Thyroid gland (tissue), 4 donors: ENCODE data around the gene MED27. TPM values are rescaled to one million over a fixed set of nuclear protein-coding genes. Genes with fewer than 3 reads are reported as not detected.

ENCODE experiments used
- DNase-seq, 2 donors: peaks; one replicate each; pipeline ENCODE4 v3.0.0-alpha.2; 2019
- H3K27ac ChIP-seq, 3 donors: fragments of 200-600 bp; sonication (generic); 1 replicate in 2 of 3; 2 replicates in 1 of 3; pipeline ENCODE4 v1.5.1; 2016 to 2019; ENCODE audit warnings: mild to moderate bottlenecking in 1 of 3, moderate library complexity in 1 of 3
- H3K27me3 ChIP-seq: fragments of 200-600 bp; sonication (generic); one replicate; pipeline ENCODE4 v1.5.1; 2019
- H3K36me3 ChIP-seq, 2 donors: fragments of 200-600 bp; sonication (generic); one replicate each; pipeline ENCODE4 v1.5.1; 2016 to 2019
- H3K4me1 ChIP-seq, 2 donors: fragments of 200-600 bp; sonication (generic); one replicate each; pipeline ENCODE4 v1.5.1; 2017 to 2019
- H3K4me3 ChIP-seq, 3 donors: fragments of 200-600 bp; sonication (generic); replicated peaks in 1 of 3; 1 replicate in 2 of 3; 2 replicates in 1 of 3; pipeline ENCODE4 v1.5.1; 2016; ENCODE audit warnings: mild to moderate bottlenecking in 1 of 3
- H3K9me3 ChIP-seq: fragments of 200-600 bp; sonication (generic); one replicate; pipeline ENCODE4 v1.5.1; 2017
- CTCF ChIP-seq, 6 experiments: fragments of 200-600 bp in 3 of 6; fragments of 450-650 bp in 3 of 6; sonication (generic) in 3 of 6; IDR thresholded peaks; one replicate each; pipeline ENCODE4 v1.5.1; 2016 to 2019; ENCODE audit warnings: antibody characterized with exemption in 6 of 6, mild to moderate bottlenecking in 2 of 6, inconsistent platforms in 1 of 6, moderate library complexity in 1 of 6
- POLR2A ChIP-seq, 2 donors: fragments of 450-650 bp; IDR thresholded peaks; one replicate each; pipeline ENCODE4 v1.6.1; 2017; ENCODE audit warnings: antibody characterized with exemption in 2 of 2, mild to moderate bottlenecking in 2 of 2, moderate library complexity in 1 of 2
- WGBS, 2 donors: methylation state at CpG; one replicate each; pipeline ENCODE4 v1.1.5; 2017; 5-methylcytosine and 5-hydroxymethylcytosine counted together
- intact Hi-C: fragments of 100-400 bp; cut with DNase I; formaldehyde crosslinking; loops from one replicate; pipeline ENCODE4 v1.15.1; 2023
- total RNA-seq, 4 donors: library from RNA; depleted of rRNA; stranded (reverse); fragments of >200 nt; gene quantifications; one replicate each; pipeline ENCODE4 v1.2.3, GENCODE V29; 2016

Gene MED27
- total RNA-seq, 4 donors from 2014 or later = 15.3 to 19.5 (median 16.7) TPM

GRCh38 chr9:132035679-132036078, 44.0 kb downstream of the MED27 start:
- no peaks in the 10 kb centered on the region for H3K9me3 ChIP-seq
- no peak for DNase-seq
- H3K27ac ChIP-seq = no peak overlapping the region
- TF ChIP-seq POLR2A (IDR thresholded peaks at IDR 0.05) = no peak
- no peak overlapping the region for H3K4me3 ChIP-seq
- intact Hi-C loops = no loop called here
- no peaks in the 10 kb centered on the region for H3K4me1 ChIP-seq
- no peaks in the 10 kb centered on the region for H3K27me3 ChIP-seq
- no peaks in the 10 kb centered on the region for H3K36me3 ChIP-seq
- 73 to 100% methylated on average over 1 of the region's 1 CpG for WGBS, 2 donors

- 48 to 69% methylated on average over 5 of the region's 5 CpGs for WGBS, 2 donors
- Histone ChIP-seq H3K9me3 (no peaks in the 10 kb centered on the region), H3K36me3 (no peaks in the 10 kb centered on the region), H3K27me3 (no peaks in the 10 kb centered on the region), H3K27ac (no peak overlapping the region), H3K4me1 (peaks cover 0 to 3% of the 10 kb centered on the region in 2 donors), H3K4me3 (no peak overlapping the region)
- DNase-seq = peak; percentile 31 to 57
- intact Hi-C loops = no loop called here
- TF ChIP-seq CTCF (IDR thresholded peaks at IDR 0.05) (no peak), POLR2A (IDR thresholded peaks at IDR 0.05) (no peak)
These were observed 47.3 kb downstream of the MED27 start for GRCh38 chr9:132032238-132032950.

GRCh38 chr9:132031467-132032237, 48.0 kb downstream of the MED27 start:
- intact Hi-C loops = no loop called here

GRCh38 chr9:132030626-132031325, 48.9 kb downstream of the MED27 start:
- WGBS, 2 donors = 86 to 88% methylated on average over 3 of the region's 3 CpGs

More at GRCh38 chr9:132031467-132032237, 48.0 kb downstream of the MED27 start:
- TF ChIP-seq CTCF (IDR thresholded peaks at IDR 0.05) (no peak), POLR2A (IDR thresholded peaks at IDR 0.05) (no peak)
- no peak overlapping the region for H3K4me3 ChIP-seq
- H3K9me3 ChIP-seq = no peaks in the 10 kb centered on the region
- no peaks in the 10 kb centered on the region for H3K27me3 ChIP-seq
- no peaks in the 10 kb centered on the region for H3K36me3 ChIP-seq
- peaks cover 0 to 3% of the 10 kb centered on the region in 2 donors for H3K4me1 ChIP-seq
- DNase-seq = no peak
- H3K27ac ChIP-seq = no peak overlapping the region
- 97% methylated on average over 10 of the region's 10 CpGs for WGBS, 2 donors

GRCh38 chr9:132027752-132028663, 51.7 kb downstream of the MED27 start:
- H3K27ac ChIP-seq = no peak overlapping the region
- H3K4me3 ChIP-seq = no peak overlapping the region
- no peaks in the 10 kb centered on the region for H3K9me3 ChIP-seq
- no peak for TF ChIP-seq CTCF (IDR thresholded peaks at IDR 0.05)
- TF ChIP-seq POLR2A (IDR thresholded peaks at IDR 0.05) = no peak
- peaks cover 0 to 3% of the 10 kb centered on the region in 2 donors for H3K4me1 ChIP-seq
- H3K36me3 ChIP-seq = no peaks in the 10 kb centered on the region
- WGBS, 2 donors = 59 to 68% methylated on average over 7 of the region's 7 CpGs
- peak in 1 of 2 donors; percentile 8 for DNase-seq
- intact Hi-C loops = no loop called here
- H3K27me3 ChIP-seq = no peaks in the 10 kb centered on the region

More at GRCh38 chr9:132030626-132031325, 48.9 kb downstream of the MED27 start:
- no peaks in the 10 kb centered on the region for H3K36me3 ChIP-seq
- H3K27me3 ChIP-seq = no peaks in the 10 kb centered on the region
- no peak for TF ChIP-seq POLR2A (IDR thresholded peaks at IDR 0.05)
- H3K27ac ChIP-seq = no peak overlapping the region
- no peaks in the 10 kb centered on the region for H3K9me3 ChIP-seq
- intact Hi-C loops = no loop called here
- peaks cover 0 to 3% of the 10 kb centered on the region in 2 donors for H3K4me1 ChIP-seq
- no peak for DNase-seq
- no peak overlapping the region for H3K4me3 ChIP-seq
